ENCODE measurements around the gene C4BPA.

The C4BPA gene

DNA sequence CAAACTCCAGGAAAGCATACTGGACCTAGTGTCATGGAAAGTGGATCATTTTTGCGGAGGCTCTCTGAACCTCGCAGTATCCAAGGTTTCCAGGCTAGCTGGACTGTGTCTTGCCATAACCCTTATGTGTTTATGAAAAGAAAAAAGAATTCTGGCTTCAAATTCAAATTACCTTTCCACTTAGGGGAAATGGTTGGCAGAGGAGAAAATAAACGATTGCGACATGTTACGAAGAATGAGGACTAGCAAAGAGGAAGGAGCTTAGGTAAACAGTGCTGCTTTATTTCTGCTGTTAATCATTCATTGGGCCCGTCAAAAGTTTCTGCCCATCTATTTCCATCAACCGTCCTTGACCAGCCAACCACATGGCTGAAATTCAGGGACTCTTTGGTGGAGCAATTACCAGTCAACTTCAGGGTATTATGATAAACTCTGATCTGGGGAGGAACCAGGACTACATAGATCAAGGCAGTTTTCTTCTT is at the start of gene C4BPA:
Gene C4BPA, plus strand, starts transcription at position 342 of the 482 bp plus-strand sequence. CDS start 8,793 bp downstream, outside the sequence.
- H3K4me3 ChIP-seq (ENCODE audit: low read depth, low read length) = no peak within 1 kb of the TSS
- TF ChIP-seq, protein P1, sequence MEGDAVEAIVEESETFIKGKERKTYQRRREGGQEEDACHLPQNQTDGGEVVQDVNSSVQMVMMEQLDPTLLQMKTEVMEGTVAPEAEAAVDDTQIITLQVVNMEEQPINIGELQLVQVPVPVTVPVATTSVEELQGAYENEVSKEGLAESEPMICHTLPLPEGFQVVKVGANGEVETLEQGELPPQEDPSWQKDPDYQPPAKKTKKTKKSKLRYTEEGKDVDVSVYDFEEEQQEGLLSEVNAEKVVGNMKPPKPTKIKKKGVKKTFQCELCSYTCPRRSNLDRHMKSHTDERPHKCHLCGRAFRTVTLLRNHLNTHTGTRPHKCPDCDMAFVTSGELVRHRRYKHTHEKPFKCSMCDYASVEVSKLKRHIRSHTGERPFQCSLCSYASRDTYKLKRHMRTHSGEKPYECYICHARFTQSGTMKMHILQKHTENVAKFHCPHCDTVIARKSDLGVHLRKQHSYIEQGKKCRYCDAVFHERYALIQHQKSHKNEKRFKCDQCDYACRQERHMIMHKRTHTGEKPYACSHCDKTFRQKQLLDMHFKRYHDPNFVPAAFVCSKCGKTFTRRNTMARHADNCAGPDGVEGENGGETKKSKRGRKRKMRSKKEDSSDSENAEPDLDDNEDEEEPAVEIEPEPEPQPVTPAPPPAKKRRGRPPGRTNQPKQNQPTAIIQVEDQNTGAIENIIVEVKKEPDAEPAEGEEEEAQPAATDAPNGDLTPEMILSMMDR (IDR thresholded peaks at IDR 0.05; ENCODE audit: borderline replicate concordance, insufficient read depth, low read depth, low read length) = no peak

DNA sequence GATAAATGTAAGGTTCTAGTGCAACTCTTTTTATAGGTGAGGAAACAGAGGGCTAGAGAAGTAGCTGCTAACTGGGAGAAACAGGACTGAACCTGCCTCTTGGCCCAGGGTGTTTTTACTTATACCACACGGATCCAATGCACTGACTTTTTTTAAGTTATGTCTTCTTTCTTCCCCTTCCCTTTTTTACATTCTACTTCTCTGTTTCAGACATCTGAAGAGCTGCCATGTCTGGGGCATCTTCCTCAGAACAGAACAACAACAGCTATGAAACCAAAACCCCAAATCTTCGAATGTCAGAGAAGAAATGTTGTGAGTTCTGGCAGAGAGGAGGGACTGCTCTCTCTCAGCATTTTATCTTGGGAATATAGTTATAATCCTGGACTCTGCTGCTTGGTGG is 49.5 kb upstream of the C4BPA start:
- H3K4me3 ChIP-seq (ENCODE audit: low read depth, low read length) = no peak overlapping the region
- TF ChIP-seq, protein P1 (IDR thresholded peaks at IDR 0.05; ENCODE audit: borderline replicate concordance, insufficient read depth, low read depth, low read length) = no peak

DNA sequence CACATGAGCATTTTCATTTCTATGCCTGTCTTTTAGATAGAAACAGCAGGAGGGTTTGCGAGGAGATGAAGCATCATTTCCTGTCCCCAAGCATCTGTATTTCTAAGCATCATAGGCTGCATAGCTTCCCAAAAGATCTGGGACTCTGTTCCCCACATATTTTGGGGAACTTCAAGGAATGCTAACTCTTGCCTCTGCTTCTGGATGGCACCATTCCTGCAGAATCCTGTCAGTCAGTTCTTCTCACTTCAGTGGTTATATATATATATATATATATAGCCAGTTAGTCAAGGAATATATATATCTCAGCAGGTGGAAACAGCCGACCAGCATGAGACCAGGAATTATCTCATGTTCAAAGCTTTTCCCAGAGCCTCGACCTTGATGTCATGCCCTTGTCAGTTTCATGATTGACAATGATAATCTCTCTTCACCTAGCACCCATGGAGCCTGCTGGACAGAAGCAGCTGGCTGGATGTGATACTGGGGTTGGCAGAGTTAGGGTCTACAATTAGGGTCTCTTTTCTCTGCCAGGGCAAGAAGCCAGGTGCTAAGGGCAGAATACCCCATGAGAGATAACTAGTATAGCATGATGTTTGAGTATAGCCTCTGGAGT is 48.5 kb upstream of the C4BPA start:
- TF ChIP-seq, protein P1 (IDR thresholded peaks at IDR 0.05; ENCODE audit: borderline replicate concordance, insufficient read depth, low read depth, low read length) = no peak
- no peak overlapping the region for H3K4me3 ChIP-seq (ENCODE audit: low read depth, low read length)

DNA sequence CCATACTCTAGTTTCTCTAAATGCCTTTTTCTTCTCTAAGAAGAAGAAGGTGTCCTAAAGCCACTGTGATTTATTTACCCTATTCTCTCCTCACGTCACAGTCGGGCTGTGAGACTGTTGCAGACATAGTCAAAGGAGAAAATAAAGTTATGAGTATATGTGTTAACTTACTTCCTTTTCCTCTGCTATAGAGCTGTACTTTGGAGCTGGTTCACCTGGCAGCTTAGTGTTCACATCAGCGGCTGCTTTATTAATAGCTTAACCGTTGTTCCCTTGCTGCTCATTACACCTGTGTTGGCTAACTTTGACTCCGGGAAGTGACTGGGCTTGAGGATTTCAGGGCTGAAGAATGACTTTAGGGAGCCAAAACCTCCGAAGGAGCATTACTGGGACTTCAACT is 47.4 kb upstream of the C4BPA start:
- no peak overlapping the region for H3K4me3 ChIP-seq (ENCODE audit: low read depth, low read length)
- TF ChIP-seq, protein P1 (IDR thresholded peaks at IDR 0.05; ENCODE audit: borderline replicate concordance, insufficient read depth, low read depth, low read length) = no peak

DNA sequence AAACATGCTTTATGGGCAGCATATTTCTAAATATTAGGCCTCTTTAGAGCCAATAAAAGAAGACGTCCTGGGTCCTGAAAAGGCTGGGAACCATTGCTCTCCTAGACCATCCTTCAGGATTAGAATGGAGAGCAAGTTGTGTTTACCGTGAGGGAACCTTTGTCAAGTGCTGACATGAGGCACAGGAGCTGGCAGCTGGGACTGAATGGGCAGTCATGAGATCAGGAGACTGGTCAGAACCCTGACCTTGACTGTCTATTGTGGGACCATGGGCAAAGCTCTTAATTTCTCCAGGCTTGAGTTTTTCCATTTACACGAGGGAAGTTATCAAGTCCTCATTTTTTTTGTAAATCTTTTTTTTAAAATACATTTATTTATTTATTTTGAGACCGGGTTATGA is 45.8 kb upstream of the C4BPA start:
- TF ChIP-seq, protein P1 (IDR thresholded peaks at IDR 0.05; ENCODE audit: borderline replicate concordance, insufficient read depth, low read depth, low read length) = no peak
- H3K4me3 ChIP-seq (ENCODE audit: low read depth, low read length) = no peak overlapping the region

DNA sequence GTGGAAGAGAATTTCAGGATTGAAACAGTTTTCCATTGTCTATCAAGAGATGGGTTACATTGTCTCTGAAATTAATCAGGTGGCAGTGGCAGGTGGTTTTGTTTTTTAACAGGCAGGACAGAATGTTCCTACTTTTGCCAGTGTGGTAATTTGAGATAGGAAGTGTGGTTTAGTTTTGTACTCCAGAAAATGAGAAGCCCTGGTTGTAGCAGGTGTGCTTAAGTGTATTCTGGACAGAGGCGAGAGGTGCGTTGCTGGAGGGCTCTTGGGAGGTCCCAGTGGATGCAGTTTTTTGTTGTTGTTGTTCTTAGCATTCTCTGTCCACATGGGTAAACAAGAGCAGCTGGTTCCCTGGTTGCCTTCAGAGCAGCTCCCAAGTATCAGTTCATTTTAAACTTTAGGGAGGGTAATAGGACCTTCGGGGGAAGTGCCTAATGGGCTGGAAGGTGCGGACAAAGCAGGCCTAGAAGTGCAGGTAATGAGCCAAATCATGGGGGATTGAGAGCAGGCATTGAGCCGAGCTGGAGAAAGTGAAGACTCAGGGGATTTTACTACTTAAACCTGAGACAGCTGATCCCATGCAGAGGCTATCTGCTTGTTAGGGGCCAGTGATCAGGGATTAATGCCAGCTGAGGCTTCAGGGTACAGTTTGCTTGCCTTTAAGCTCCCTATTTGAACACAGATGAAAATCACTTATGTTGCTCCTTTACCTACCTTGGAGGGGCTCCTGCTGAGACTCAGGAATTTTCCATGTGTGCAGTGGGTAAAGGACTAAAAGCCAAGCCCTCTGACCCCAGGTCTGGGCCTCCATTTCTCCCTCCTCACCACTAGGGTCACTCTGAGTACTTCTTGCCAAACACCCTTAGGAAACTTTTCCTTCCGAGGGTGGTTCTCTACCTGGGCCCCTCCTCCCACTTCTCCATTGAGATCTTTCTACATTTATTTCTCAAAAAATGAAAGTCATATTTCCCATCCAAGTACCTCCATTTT is 44.9 kb upstream of the C4BPA start:
- TF ChIP-seq, protein P1 (IDR thresholded peaks at IDR 0.05; ENCODE audit: borderline replicate concordance, insufficient read depth, low read depth, low read length) = 0 out of 2 replicates have a peak, but pooled peaks have one; percentile 11
- no peak overlapping the region for H3K4me3 ChIP-seq (ENCODE audit: low read depth, low read length)

Measured in GM12875 (cell line).